SU-DHL-6 (cell line): ENCODE data around the gene HMCN2.

Source experiments
- H2AFZ ChIP-seq: fragments of 200-600 bp; sonication (generic); 2 replicates; pipeline ENCODE4 v1.6.1; 2014; ENCODE audit warnings: low read depth, mild to moderate bottlenecking, moderate library complexity, mixed read lengths, antibody characterized with exemption, low read length; ENCODE audit not compliant: severe bottlenecking
- H3F3A ChIP-seq: fragments of 200-600 bp; shearing (Covaris generic); 2 replicates; pipeline ENCODE4 v1.6.0; 2016; ENCODE audit warnings: antibody characterized with exemption, mild to moderate bottlenecking; ENCODE audit not compliant: insufficient read depth
- H3K27ac ChIP-seq: fragments of 200-600 bp; sonication (generic); 2 replicates; pipeline ENCODE4 v1.5.1; 2016; ENCODE audit warnings: low read depth, mild to moderate bottlenecking, low read length, moderate library complexity, mixed read lengths
- H3K27me3 ChIP-seq: fragments of 200-600 bp; sonication (generic), shearing (Covaris generic); 2 replicates; pipeline ENCODE4 v1.6.0; 2014; ENCODE audit warnings: mild to moderate bottlenecking, low read length
- H3K36me3 ChIP-seq: fragments of 200-600 bp; sonication (generic); 2 replicates; pipeline ENCODE4 v1.6.1; 2014; ENCODE audit warnings: mild to moderate bottlenecking, low read length, mixed read lengths
- H3K4me2 ChIP-seq: fragments of 300-600, 200-600 bp; shearing (Covaris generic), sonication (generic); 2 replicates; pipeline ENCODE4 v1.6.0; 2014; ENCODE audit warnings: low read length, low read depth, mild to moderate bottlenecking; ENCODE audit not compliant: poor library complexity, severe bottlenecking
- H3K4me3 ChIP-seq: fragments of 200-600 bp; sonication (generic); 2 replicates; pipeline ENCODE4 v1.5.1; 2014; ENCODE audit warnings: antibody characterized with exemption, low read length, mild to moderate bottlenecking, mixed read lengths; ENCODE audit not compliant: insufficient read depth, poor library complexity, severe bottlenecking
- H3K79me2 ChIP-seq: fragments of 200-600 bp; sonication (generic); 2 replicates; pipeline ENCODE4 v1.6.1; 2014; ENCODE audit warnings: mild to moderate bottlenecking, low read length, moderate library complexity; ENCODE audit not compliant: insufficient read depth
- H3K9ac ChIP-seq: fragments of 200-600 bp; sonication (generic); 2 replicates; pipeline ENCODE4 v1.7.0; 2014; ENCODE audit warnings: mild to moderate bottlenecking, low read length
- H3K9me2 ChIP-seq: fragments of 200-600 bp; sonication (generic); replicated peaks from 2 replicates; pipeline ENCODE4 v1.6.1; 2014; ENCODE audit warnings: low read length; ENCODE audit not compliant: insufficient read depth
- H3K9me3 ChIP-seq: fragments of 200-600 bp; sonication (generic); 2 replicates; pipeline ENCODE4 v1.6.1; 2014; ENCODE audit warnings: low read length, mixed read lengths; ENCODE audit not compliant: insufficient read depth
- H4K20me1 ChIP-seq: fragments of 200-600 bp; sonication (generic); 2 replicates; pipeline ENCODE4 v1.6.1; 2014; ENCODE audit warnings: low read depth, mild to moderate bottlenecking, antibody characterized with exemption, low read length, moderate library complexity, mixed read lengths
- CTCF ChIP-seq: fragments of 200-600 bp; sonication (generic); IDR thresholded peaks from one replicate; pipeline ENCODE4 v1.5.1; 2017; ENCODE audit warnings: antibody characterized with exemption, mild to moderate bottlenecking, low read length, moderate library complexity; ENCODE audit not compliant: insufficient read depth, poor library complexity, severe bottlenecking
- EZH2phosphoT487 ChIP-seq: fragments of 200-600 bp; sonication (generic), shearing (Covaris generic); conservative IDR thresholded peaks from 2 replicates; pipeline ENCODE4 v1.6.1; 2018; ENCODE audit warnings: mild to moderate bottlenecking, antibody characterized with exemption, low read length, moderate library complexity, mixed read lengths

The HMCN2 gene

GRCh38 chr9:130452835-130453234 lies 187.3 kb downstream of the HMCN2 start:
- H3K27ac ChIP-seq: no peak overlapping the region
- H3K36me3 ChIP-seq: no peaks in the 10 kb centered on the region
- H3K4me3 ChIP-seq: no peak overlapping the region
- H4K20me1 ChIP-seq: no peaks in the 10 kb centered on the region
- no peak overlapping the region for H2AFZ ChIP-seq
- no peaks in the 10 kb centered on the region for H3K79me2 ChIP-seq
- H3K27me3 ChIP-seq: no peaks in the 10 kb centered on the region
- H3K4me2 ChIP-seq: no peak overlapping the region
- no peak overlapping the region for H3K9ac ChIP-seq
- H3F3A ChIP-seq: no peaks in the 10 kb centered on the region
- no peaks in the 10 kb centered on the region for H3K9me2 ChIP-seq
- H3K9me3 ChIP-seq: no peaks in the 10 kb centered on the region
- TF ChIP-seq EZH2phosphoT487 (no peak), CTCF (no peak)

DNA sequence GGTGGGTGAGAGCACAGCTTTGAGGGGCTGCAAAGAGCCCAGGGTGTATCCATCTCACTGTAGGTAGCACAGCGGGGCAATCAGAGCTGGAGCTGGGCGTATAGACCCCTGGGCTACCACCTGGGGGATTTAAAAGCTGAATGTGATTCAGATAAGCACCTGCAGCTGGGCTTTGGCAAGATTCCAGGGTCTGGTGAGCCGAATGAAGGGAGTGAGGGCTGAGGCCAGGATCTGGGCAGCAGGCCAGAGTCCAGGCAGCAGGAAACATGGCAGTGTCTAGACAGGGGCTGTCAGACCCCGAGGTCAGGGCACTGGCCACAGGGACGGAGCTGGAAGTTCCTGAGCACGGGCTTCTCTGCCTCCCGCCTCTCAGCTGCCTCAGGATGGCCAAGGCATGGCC lies 187.9 kb downstream of the HMCN2 start:
- H3K4me3 ChIP-seq: no peak overlapping the region
- no peaks in the 10 kb centered on the region for H3K9me3 ChIP-seq
- no peaks in the 10 kb centered on the region for H3K79me2 ChIP-seq
- H4K20me1 ChIP-seq: no peaks in the 10 kb centered on the region
- TF ChIP-seq EZH2phosphoT487 (no peak), CTCF (no peak)
- H3K4me2 ChIP-seq: no peak overlapping the region
- H3K27ac ChIP-seq: no peak overlapping the region
- H3K9ac ChIP-seq: no peak overlapping the region
- H3K9me2 ChIP-seq: no peaks in the 10 kb centered on the region
- no peaks in the 10 kb centered on the region for H3F3A ChIP-seq
- H2AFZ ChIP-seq: no peak overlapping the region
- no peaks in the 10 kb centered on the region for H3K27me3 ChIP-seq
- H3K36me3 ChIP-seq: no peaks in the 10 kb centered on the region

DNA sequence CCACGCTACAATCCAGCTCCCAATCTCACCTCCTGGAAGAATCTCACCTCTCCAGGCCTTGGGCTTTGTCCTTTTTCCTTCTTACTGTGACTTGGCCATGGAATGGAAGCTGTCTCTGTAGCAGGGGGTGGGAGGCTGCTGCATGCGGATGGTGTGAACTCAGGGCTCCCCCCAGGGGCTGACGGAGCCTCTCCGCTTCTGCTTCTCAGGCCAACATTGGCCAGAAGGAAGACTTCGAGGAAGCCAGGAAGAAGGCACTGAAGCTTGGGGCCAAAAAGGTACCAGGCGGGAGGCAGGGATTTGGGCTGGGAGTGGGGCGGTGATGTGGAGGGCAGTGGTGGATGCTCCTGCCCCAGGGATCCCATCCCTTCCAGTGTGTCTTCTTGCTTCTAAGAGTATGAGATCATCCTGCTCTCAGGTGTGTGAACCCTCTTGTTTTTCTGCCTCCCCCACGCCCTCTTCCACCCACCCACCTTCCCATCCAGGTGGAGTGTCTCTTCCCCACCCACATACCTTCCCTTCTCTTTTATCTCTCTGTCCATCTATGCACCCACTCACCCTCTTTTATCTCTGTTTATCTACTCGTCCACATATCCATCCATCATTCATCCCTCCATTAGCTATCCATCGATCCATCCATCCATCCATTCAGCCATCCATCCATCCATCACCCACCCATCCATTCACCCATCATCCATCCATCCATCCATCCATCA lies 188.7 kb downstream of the HMCN2 start:
- Histone ChIP-seq H3K9me2 (no peaks in the 10 kb centered on the region), H3K79me2 (no peaks in the 10 kb centered on the region), H3F3A (no peaks in the 10 kb centered on the region), H4K20me1 (no peaks in the 10 kb centered on the region), H3K36me3 (no peaks in the 10 kb centered on the region), H3K4me3 (no peak overlapping the region), H3K9ac (no peak overlapping the region), H3K9me3 (no peaks in the 10 kb centered on the region), H2AFZ (no peak overlapping the region), H3K27me3 (no peaks in the 10 kb centered on the region), H3K4me2 (no peak overlapping the region), H3K27ac (no peak overlapping the region)
- TF ChIP-seq CTCF: no peak
- no peak for TF ChIP-seq EZH2phosphoT487
